Measurements from ENCODE around the gene CPA1. TPM values are rescaled to one million over a fixed set of nuclear protein-coding genes. Genes with fewer than 3 reads are reported as not detected.

Gene CPA1
- total and polyA plus RNA-seq, 2 of the 13 experiments (the other 11 are each of a cell fraction or from before 2014, with no cell fraction given) = 0.20 to 0.58 TPM

DNA sequence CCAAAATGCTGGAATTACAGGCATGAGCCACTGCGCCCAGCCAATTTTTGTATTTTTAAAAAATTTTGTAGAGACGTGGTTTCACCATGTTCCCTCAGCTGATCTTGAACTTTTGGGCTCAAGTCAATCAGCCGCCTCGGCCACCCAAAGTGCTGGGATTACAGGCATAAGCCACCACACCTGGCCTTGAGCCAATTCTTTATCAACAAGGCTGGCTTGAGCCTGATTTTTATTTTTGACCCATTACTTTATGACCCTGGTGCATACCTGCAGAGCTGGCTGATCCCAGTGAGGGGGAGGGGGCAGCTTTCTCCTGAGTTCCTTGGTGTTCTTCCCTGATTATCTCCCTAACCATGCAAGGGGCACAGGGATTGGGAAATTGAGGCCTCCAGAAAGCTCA lies 15.8 kb upstream of the CPA1 start:
- no peaks in the 10 kb centered on the region; the same call in 1 of the 2 replicates for H3K9me3 ChIP-seq (ENCODE audit: low read length)
- H3K27me3 ChIP-seq (ENCODE audit: control insufficient read depth in 1 of 2, insufficient read depth in 2 of 2, low read length in 2 of 2) = peaks cover 1 to 24% of the 10 kb centered on the region in 2 experiments; a peak in 4 of 5 replicates
- H3K4me2 ChIP-seq (ENCODE audit: low read depth, low read length) = no peak overlapping the region
- FAIRE-seq (no peak), ATAC-seq (no peak), DNase-seq (ENCODE audit: low spot score) (no peak)
- no peak overlapping the region for H3K27ac ChIP-seq (ENCODE audit: extremely low read length, insufficient read depth, low read length)
- WGBS (ENCODE audit: low lambda C conversion rate) = 44% methylated on average over 4 of the region's 4 CpGs
- POLR2A ChIA-PET = no interaction called here
- no TSS peak for BruUV-seq (replicated peaks)
- H3K36me3 ChIP-seq (replicated peaks in 1 of 2; ENCODE audit: control insufficient read depth in 1 of 2, insufficient read depth in 2 of 2, low read length in 2 of 2) = no peaks in the 10 kb centered on the region
- no peak overlapping the region for H3K9ac ChIP-seq (ENCODE audit: insufficient read depth, low read depth, low read length)
- no peaks in the 10 kb centered on the region for H4K20me1 ChIP-seq (ENCODE audit: insufficient read depth, low read length)
- no peaks in the 10 kb centered on the region for H3K79me2 ChIP-seq (ENCODE audit: insufficient read depth, low read length)
- TF ChIP-seq ZNF883 (CRISPR knock-in tag; IDR thresholded peaks at IDR 0.05; ENCODE audit: not compliant biosample characterization) = no peak
- in situ Hi-C loops (cut with HindIII; ENCODE audit: extremely low pct_ligation_motif_present, low pct_unique_long_range_greater_than_20kb) = no loop called here
- H3K4me1 ChIP-seq (ENCODE audit: insufficient read depth, low read length) = peaks cover 52% of the 10 kb centered on the region
- no peak overlapping the region for H3K4me3 ChIP-seq (replicated peaks in 1 of 3; ENCODE audit: insufficient read depth in 1 of 3, low read depth in 2 of 3, low read length in 3 of 3)
- no peak overlapping the region for H2AFZ ChIP-seq (ENCODE audit: low read length)
- intact Hi-C loops (cut with micrococcal nuclease; ENCODE audit: unreplicated experiment) = no loop called here
- CTCF ChIA-PET (ENCODE audit: low intra/inter-chr PET ratio, low total read pairs) = no interaction called here

DNA sequence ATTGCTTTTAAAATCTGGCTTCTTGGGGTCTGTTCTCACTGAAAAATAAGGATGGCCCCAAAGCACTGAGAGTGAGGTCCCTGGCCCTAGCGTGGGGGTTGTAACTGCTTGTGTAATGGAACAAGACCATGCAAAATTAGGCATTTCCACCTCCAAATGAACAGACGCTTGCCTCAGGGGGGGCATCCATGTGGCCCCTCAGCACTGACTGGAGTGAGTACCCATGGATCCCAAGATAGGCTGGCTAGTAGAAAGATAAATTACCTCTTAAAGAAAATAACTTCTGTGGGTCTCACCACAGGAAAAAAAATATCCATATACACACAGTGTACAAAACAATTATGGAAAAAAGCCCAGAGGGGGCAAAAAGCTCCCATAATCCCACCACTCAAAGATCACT lies 15.2 kb upstream of the CPA1 start:
- Histone ChIP-seq H3K27ac (ENCODE audit: extremely low read length, insufficient read depth, low read length) (no peak overlapping the region), H2AFZ (ENCODE audit: low read length) (no peak overlapping the region), H3K79me2 (ENCODE audit: insufficient read depth, low read length) (no peaks in the 10 kb centered on the region), H3K36me3 (replicated peaks in 1 of 2; ENCODE audit: control insufficient read depth in 1 of 2, insufficient read depth in 2 of 2, low read length in 2 of 2) (no peaks in the 10 kb centered on the region), H3K27me3 (ENCODE audit: control insufficient read depth in 1 of 2, insufficient read depth in 2 of 2, low read length in 2 of 2) (peaks cover 1 to 24% of the 10 kb centered on the region in 2 experiments; a peak in 4 of 5 replicates), H3K4me3 (replicated peaks in 1 of 3; ENCODE audit: insufficient read depth in 1 of 3, low read depth in 2 of 3, low read length in 3 of 3) (no peak overlapping the region), H4K20me1 (ENCODE audit: insufficient read depth, low read length) (no peaks in the 10 kb centered on the region), H3K9ac (ENCODE audit: insufficient read depth, low read depth, low read length) (no peak overlapping the region), H3K9me3 (ENCODE audit: low read length) (no peaks in the 10 kb centered on the region), H3K4me2 (ENCODE audit: low read depth, low read length) (no peak overlapping the region), H3K4me1 (ENCODE audit: insufficient read depth, low read length) (peaks cover 58% of the 10 kb centered on the region)
- FAIRE-seq (no peak), DNase-seq (ENCODE audit: low spot score) (no peak), ATAC-seq (no peak)
- ChIA-PET POLR2A (no interaction called here), CTCF (ENCODE audit: low intra/inter-chr PET ratio, low total read pairs) (no interaction called here)
- TF ChIP-seq ZNF207 (IDR thresholded peaks at IDR 0.05; ENCODE audit: borderline replicate concordance) (no peak), RARA (CRISPR knock-in tag; IDR thresholded peaks at IDR 0.05) (no peak), RFX5 (IDR thresholded peaks at IDR 0.05; ENCODE audit: low read depth, low read length) (no peak), JARID2 (CRISPR knock-in tag; IDR thresholded peaks at IDR 0.05; ENCODE audit: insufficient replicate concordance) (no peak), SRSF9 (IDR thresholded peaks at IDR 0.05; ENCODE audit: borderline replicate concordance, insufficient read depth, low read depth, low read length, poor library complexity, severe bottlenecking) (no peak)
- intact Hi-C loops (cut with micrococcal nuclease; ENCODE audit: unreplicated experiment) = loop anchor here (5.0 kb wide), 1 partner anchor 102 kb away; no protein-coding TSS in a partner anchor
- in situ Hi-C loops (cut with HindIII; ENCODE audit: extremely low pct_ligation_motif_present, low pct_unique_long_range_greater_than_20kb) = no loop called here
- BruUV-seq (replicated peaks) = no TSS peak
- 46% methylated on average over 2 of the region's 2 CpGs for whole genome bisulfite sequencing (ENCODE audit: low lambda C conversion rate)
